Measurements from ENCODE around the gene LMOD2.

LMOD2 gene

DNA sequence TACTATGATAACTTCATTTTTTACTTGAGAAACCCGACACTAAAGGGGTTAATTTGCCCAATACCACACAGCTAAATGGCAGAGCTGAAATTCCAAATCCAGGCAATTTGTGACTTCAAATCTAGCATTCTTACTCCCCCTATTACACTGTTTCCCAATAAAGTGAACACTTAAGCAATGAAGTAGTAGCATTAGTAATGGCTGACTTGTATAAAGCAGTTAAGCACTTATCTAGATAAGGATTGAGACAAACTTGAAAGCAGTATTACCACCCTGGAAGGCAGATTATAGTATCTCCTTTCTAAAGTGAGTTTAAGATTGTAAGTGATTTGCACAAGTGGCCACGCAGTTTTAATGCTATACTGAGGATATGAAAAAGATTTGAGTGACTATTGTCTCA is 53.9 kb downstream of the LMOD2 start:
- H3K36me3 ChIP-seq (ENCODE audit: control insufficient read depth, insufficient read depth, low read length): no peaks in the 10 kb centered on the region
- H3K9ac ChIP-seq (ENCODE audit: low read length): no peak overlapping the region
- H3K4me1 ChIP-seq (ENCODE audit: control insufficient read depth, insufficient read depth, low read length): no peaks in the 10 kb centered on the region
- no peaks in the 10 kb centered on the region for H3K27me3 ChIP-seq (ENCODE audit: control insufficient read depth, insufficient read depth, low read length)
- no peak overlapping the region for H3K4me3 ChIP-seq (ENCODE audit: low read length)
- H3K9me3 ChIP-seq (ENCODE audit: control insufficient read depth, low read length): no peaks in the 10 kb centered on the region

DNA sequence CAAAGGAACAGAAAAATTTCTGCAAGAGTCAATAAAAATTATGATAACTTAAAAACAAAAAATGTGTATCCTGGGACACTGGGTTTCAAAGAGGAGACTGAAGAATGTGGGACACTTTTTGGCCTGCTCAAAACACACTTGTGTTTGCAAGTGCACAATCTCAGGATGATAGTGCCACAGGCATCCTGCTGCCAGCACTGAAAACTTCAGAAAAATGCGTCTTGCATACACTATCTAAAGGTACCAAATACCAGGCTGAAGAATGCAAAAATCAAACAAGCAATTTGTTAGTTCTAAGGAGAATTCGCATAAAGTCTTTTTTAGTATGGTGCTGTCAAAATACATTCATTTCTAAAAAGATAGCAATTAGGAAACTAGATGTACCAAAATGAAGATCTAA is 55.0 kb downstream of the LMOD2 start:
- no peak overlapping the region for H3K9ac ChIP-seq (ENCODE audit: low read length)

DNA sequence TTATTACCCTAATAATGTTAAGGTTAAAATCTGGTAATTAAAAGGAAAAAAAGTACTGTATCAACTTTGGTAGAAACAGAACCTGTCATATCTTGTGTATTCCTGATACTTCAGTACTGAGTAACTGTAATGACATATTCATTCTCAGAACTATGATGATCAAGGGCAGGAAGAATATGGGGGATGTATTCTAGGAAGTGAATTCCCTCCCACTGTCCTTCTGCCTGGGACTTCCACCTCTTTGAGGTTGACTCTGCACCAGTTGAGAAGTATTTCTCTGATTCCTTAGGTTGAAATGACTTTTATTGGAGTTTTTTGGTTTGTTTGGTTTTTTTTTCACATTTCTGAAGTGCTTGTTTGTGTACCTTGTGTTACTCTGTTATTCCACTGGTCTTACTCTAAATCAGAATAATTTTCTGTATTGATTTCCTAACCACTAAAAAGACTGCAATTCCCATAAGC is 56.2 kb downstream of the LMOD2 start:
- Histone ChIP-seq H3K9ac (ENCODE audit: low read length) (no peak overlapping the region), H3K36me3 (ENCODE audit: control insufficient read depth, insufficient read depth, low read length) (no peaks in the 10 kb centered on the region), H3K27me3 (ENCODE audit: control insufficient read depth, insufficient read depth, low read length) (no peaks in the 10 kb centered on the region), H3K4me1 (ENCODE audit: control insufficient read depth, insufficient read depth, low read length) (peaks cover 17% of the 10 kb centered on the region), H3K9me3 (ENCODE audit: control insufficient read depth, low read length) (no peaks in the 10 kb centered on the region), H3K4me3 (ENCODE audit: low read length) (no peak overlapping the region)

More for the DNA sequence above, 55.0 kb downstream of the LMOD2 start:
- peaks cover 11% of the 10 kb centered on the region for H3K4me1 ChIP-seq (ENCODE audit: control insufficient read depth, insufficient read depth, low read length)
- no peaks in the 10 kb centered on the region for H3K9me3 ChIP-seq (ENCODE audit: control insufficient read depth, low read length)
- H3K4me3 ChIP-seq (ENCODE audit: low read length): no peak overlapping the region
- H3K36me3 ChIP-seq (ENCODE audit: control insufficient read depth, insufficient read depth, low read length): no peaks in the 10 kb centered on the region
- H3K27me3 ChIP-seq (ENCODE audit: control insufficient read depth, insufficient read depth, low read length): no peaks in the 10 kb centered on the region

DNA sequence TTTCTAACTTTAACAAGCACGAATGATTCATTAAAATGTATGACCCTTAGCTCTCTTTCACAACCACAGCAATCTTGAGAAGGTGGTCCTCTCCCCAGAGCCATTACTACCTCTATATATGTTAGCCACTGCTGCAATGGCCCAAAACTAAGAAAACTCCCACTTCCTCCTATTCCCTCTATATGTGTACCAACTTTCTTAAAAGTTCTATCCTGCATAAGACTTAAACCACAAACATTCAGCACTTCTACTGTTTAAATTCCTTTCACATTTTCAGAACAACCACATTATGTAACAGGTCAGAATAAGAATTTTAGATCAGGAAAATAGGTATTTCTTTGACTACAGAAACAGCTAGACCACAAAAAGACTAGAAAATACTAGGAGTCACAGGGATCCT is 57.0 kb downstream of the LMOD2 start:
- no peak overlapping the region for H3K9ac ChIP-seq (ENCODE audit: low read length)
- H3K27me3 ChIP-seq (ENCODE audit: control insufficient read depth, insufficient read depth, low read length): no peaks in the 10 kb centered on the region
- H3K9me3 ChIP-seq (ENCODE audit: control insufficient read depth, low read length): no peaks in the 10 kb centered on the region
- H3K4me3 ChIP-seq (ENCODE audit: low read length): no peak overlapping the region
- H3K36me3 ChIP-seq (ENCODE audit: control insufficient read depth, insufficient read depth, low read length): no peaks in the 10 kb centered on the region
- peaks cover 17% of the 10 kb centered on the region for H3K4me1 ChIP-seq (ENCODE audit: control insufficient read depth, insufficient read depth, low read length)
